ENCODE measurements around the gene FGF12. TPM values are rescaled to one million over a fixed set of nuclear protein-coding genes. Genes with fewer than 3 reads are reported as not detected.

FGF12 gene
- total RNA-seq, 1 experiment from 2014 or later = 0.07 TPM

- TF ChIP-seq EGR1 (IDR thresholded peaks at IDR 0.05; ENCODE audit: low read depth) = no peak
- TF ChIP-seq EZH2phosphoT487 (IDR thresholded peaks at IDR 0.05; ENCODE audit: borderline replicate concordance) = no peak
- no peak for TF ChIP-seq SP1 (IDR thresholded peaks at IDR 0.05; ENCODE audit: low read depth)
- no peak for TF ChIP-seq ATF3 (IDR thresholded peaks at IDR 0.05)
These were observed 533.3 kb downstream of the FGF12 start (continued) for GRCh38 chr3:192194085-192194484.

GRCh38 chr3:192188218-192188835, 539.0 kb downstream of the FGF12 start:
- Histone ChIP-seq H3K36me3 (ENCODE audit: control insufficient read depth in 1 of 2, insufficient read depth in 2 of 2, low read length in 2 of 2) (no peaks in the 10 kb centered on the region), H4K20me1 (ENCODE audit: insufficient read depth) (no peaks in the 10 kb centered on the region), H3K9me2 (ENCODE audit: insufficient read depth) (no peaks in the 10 kb centered on the region), H3K27ac (ENCODE audit: low read depth, low read length) (no peak overlapping the region), H3K79me2 (ENCODE audit: insufficient read depth, low read length) (no peaks in the 10 kb centered on the region), H3K4me3 (replicated peaks in 1 of 2; ENCODE audit: low read depth in 1 of 2, low read length in 2 of 2) (no peak overlapping the region), H3K9me3 (ENCODE audit: control insufficient read depth in 1 of 2, insufficient read depth in 1 of 2, low read depth in 1 of 2, low read length in 2 of 2) (no peaks in the 10 kb centered on the region), H3K4me2 (ENCODE audit: low read length) (peak overlapping the region; percentile 42), H3K9ac (ENCODE audit: low read length) (no peak overlapping the region), H3K4me1 (ENCODE audit: control insufficient read depth in 1 of 2, insufficient read depth in 2 of 2, low read length in 2 of 2) (no peaks in the 10 kb centered on the region), H2AFZ (ENCODE audit: low read depth, low read length, poor library complexity, severe bottlenecking) (peak overlapping the region; percentile 92), H3K27me3 (ENCODE audit: insufficient read depth, low read length) (no peaks in the 10 kb centered on the region)
- DNase-seq (ENCODE audit: low read depth, low spot score) (peak; percentile 47), ATAC-seq (peak; percentile 95)
- CTCF ChIA-PET = interaction anchor here (1.1 to 1.7 kb wide), 3 partner anchors 234 to 256 kb away, joined by 3 to 9 read pairs (median 5); no protein-coding TSS in a partner anchor
- intact Hi-C loops (cut with micrococcal nuclease) = loop anchor here (1.0 kb wide), 2 partner anchors 235 to 256 kb away; no protein-coding TSS in a partner anchor
- POLR2A ChIA-PET = no interaction called here
- no TSS peak for BruUV-seq (replicated peaks)
- RAD21 ChIA-PET (ENCODE audit: low non-redundant PET in 1 of 2, low total read pairs in 2 of 2, uncharacterized antibody in 2 of 2, unreplicated experiment in 2 of 2) = no interaction called here
- TF ChIP-seq CTCF (IDR thresholded peaks at IDR 0.05 in 2 of 3, conservative IDR thresholded peaks at IDR 0.05 in 1 of 3; ENCODE audit: borderline replicate concordance in 1 of 3, insufficient read depth in 1 of 3, low read depth in 2 of 3, low read length in 2 of 3) = peak; percentile 56 to 84 (median 80)
- TF ChIP-seq POLR2AphosphoS5 (IDR thresholded peaks at IDR 0.05; ENCODE audit: low read depth, low read length) = no peak
- no peak for TF ChIP-seq ZNF274 (IDR thresholded peaks at IDR 0.05; ENCODE audit: low read depth, low read length)
- TF ChIP-seq SP1 (IDR thresholded peaks at IDR 0.05; ENCODE audit: low read depth) = no peak
- peak; percentile 19; the same call in 1 of the 2 replicates for TF ChIP-seq MAX (IDR thresholded peaks at IDR 0.05)
- no peak for TF ChIP-seq ZFX (IDR thresholded peaks at IDR 0.05)
- TF ChIP-seq EZH2 (IDR thresholded peaks at IDR 0.05) = no peak
- no peak for TF ChIP-seq ZBTB33 (IDR thresholded peaks at IDR 0.05; ENCODE audit: extremely low read depth, insufficient replicate concordance, low read length)
- TF ChIP-seq POLR2A (IDR thresholded peaks at IDR 0.05; ENCODE audit: borderline replicate concordance, extremely low read depth, insufficient read depth, insufficient read length) = no peak
- TF ChIP-seq CEBPB (IDR thresholded peaks at IDR 0.05; ENCODE audit: low read depth) = no peak
- no peak for TF ChIP-seq EZH2phosphoT487 (IDR thresholded peaks at IDR 0.05; ENCODE audit: borderline replicate concordance)
- TF ChIP-seq CBX3 (IDR thresholded peaks at IDR 0.05; ENCODE audit: low read depth) = no peak
- no peak for TF ChIP-seq YY1 (IDR thresholded peaks at IDR 0.05; ENCODE audit: extremely low read depth, insufficient replicate concordance, low read depth, low read length)
- TF ChIP-seq ELF1 (IDR thresholded peaks at IDR 0.05; ENCODE audit: borderline replicate concordance, low read depth) = no peak
- TF ChIP-seq SIN3A (IDR thresholded peaks at IDR 0.05; ENCODE audit: low read depth) = no peak
- no peak for TF ChIP-seq ATF3 (IDR thresholded peaks at IDR 0.05)
- peak; percentile 57 for TF ChIP-seq RAD21 (IDR thresholded peaks at IDR 0.05; ENCODE audit: low read depth)
- no peak for TF ChIP-seq EGR1 (IDR thresholded peaks at IDR 0.05; ENCODE audit: low read depth)
